Vagina (tissue), 2 donors: ENCODE measurements around the gene CCNY. TPM values are rescaled to one million over a fixed set of nuclear protein-coding genes. Genes with fewer than 3 reads are reported as not detected.

Experiments used
- DNase-seq, 2 donors: peaks; one replicate each; pipeline ENCODE4 v3.0.0-alpha.2; 2017; ENCODE audit errors: extremely low spot score in 2 of 2
- H3K27ac ChIP-seq: fragments of 200-600 bp; sonication (generic); one replicate; pipeline ENCODE4 v1.5.1; 2019
- H3K27me3 ChIP-seq: fragments of 200-600 bp; sonication (generic); one replicate; pipeline ENCODE4 v1.5.1; 2019
- H3K36me3 ChIP-seq, 2 donors: fragments of 200-600 bp; sonication (generic); one replicate each; pipeline ENCODE4 v1.5.1; 2017 to 2019
- H3K4me1 ChIP-seq: fragments of 200-600 bp; sonication (generic); one replicate; pipeline ENCODE4 v1.5.1; 2019
- H3K4me3 ChIP-seq, 2 donors: fragments of 200-600 bp; sonication (generic); 1 replicate in 1 of 2; 2 replicates in 1 of 2; pipeline ENCODE4 v1.5.1; 2016 to 2019
- H3K9me3 ChIP-seq: fragments of 200-600 bp; sonication (generic); one replicate; pipeline ENCODE4 v1.5.1; 2019
- CTCF ChIP-seq, 3 experiments: fragments of 450-650 bp in 2 of 3; fragments of 200-600 bp in 1 of 3; sonication (generic) in 1 of 3; IDR thresholded peaks; one replicate each; pipeline ENCODE4 v1.5.1; 2017 to 2019; ENCODE audit warnings: antibody characterized with exemption in 3 of 3, mild to moderate bottlenecking in 2 of 3, moderate library complexity in 2 of 3
- POLR2A ChIP-seq, 2 donors: fragments of 450-650 bp; IDR thresholded peaks; one replicate each; pipeline ENCODE4 v1.6.1; 2017; ENCODE audit warnings: antibody characterized with exemption in 2 of 2, mild to moderate bottlenecking in 2 of 2, moderate library complexity in 2 of 2
- POLR2AphosphoS5 ChIP-seq, 2 donors: sonication (generic); formaldehyde crosslinking; IDR thresholded peaks; one replicate each; pipeline ENCODE4 v1.9.0; 2017; ENCODE audit warnings: antibody characterized with exemption in 2 of 2, mild to moderate bottlenecking in 2 of 2, low read depth in 1 of 2; ENCODE audit not compliant: insufficient read depth in 1 of 2
- intact Hi-C: fragments of 100-400 bp; cut with DNase I; formaldehyde crosslinking; loops from one replicate; pipeline ENCODE4 v1.15.1; 2023
- total RNA-seq: library from RNA; depleted of rRNA; stranded (reverse); fragments of >200 nt; gene quantifications from one replicate; pipeline ENCODE4 v1.2.3, GENCODE V29; 2016

Gene CCNY
- total RNA-seq, 1 donor from 2014 or later: 28.5 TPM

DNA sequence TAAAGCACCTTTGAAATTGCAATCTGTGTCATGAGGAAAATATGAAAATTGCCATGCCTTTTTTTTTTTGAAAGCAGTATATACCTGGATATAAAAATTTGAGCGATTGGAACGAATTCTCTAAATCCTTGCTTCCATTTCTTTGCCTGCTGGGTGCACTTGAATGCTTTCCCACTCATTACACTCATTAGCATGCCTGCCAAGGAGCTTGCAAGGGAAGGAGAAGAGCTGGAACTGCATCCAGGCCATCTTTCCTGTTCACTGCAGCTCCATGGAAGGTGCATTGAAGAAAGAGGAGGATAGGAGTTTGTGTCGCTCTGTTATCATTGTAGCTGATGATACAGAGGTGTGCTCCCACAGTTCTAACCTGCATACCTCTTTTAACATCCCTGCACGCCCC is 166.4 kb downstream of the CCNY start:
- intact Hi-C loops: no loop called here

DNA sequence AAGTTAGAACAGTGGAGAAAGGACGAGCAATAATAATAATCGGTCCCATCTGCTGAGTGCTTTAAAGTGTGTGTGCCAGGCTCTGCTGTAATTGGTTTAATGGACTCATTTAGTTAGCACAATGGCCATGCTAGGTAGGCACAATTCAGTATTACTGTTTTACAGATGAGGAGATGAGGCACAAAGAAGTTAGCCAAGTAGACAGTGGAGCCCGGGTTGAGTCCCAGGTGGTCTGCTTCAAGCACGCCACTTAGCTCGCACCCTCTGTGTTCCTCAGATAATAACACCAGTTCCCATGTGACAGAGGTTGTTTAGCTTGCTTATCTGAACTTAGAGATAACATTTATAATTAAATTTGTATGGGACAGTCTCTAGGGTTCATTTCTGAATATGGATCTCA is 167.3 kb downstream of the CCNY start:
- no peaks in the 10 kb centered on the region for H3K27me3 ChIP-seq
- H3K4me3 ChIP-seq: no peak overlapping the region
- TF ChIP-seq POLR2AphosphoS5 (IDR thresholded peaks at IDR 0.05; ENCODE audit: insufficient read depth in 1 of 2, low read depth in 1 of 2): no peak
- no peak for TF ChIP-seq POLR2A (IDR thresholded peaks at IDR 0.05)
- no peak for TF ChIP-seq CTCF (IDR thresholded peaks at IDR 0.05)
- no peaks in the 10 kb centered on the region for H3K4me1 ChIP-seq
- intact Hi-C loops: no loop called here
- no peak for DNase-seq
- H3K36me3 ChIP-seq: no peaks in the 10 kb centered on the region
- no peaks in the 10 kb centered on the region for H3K9me3 ChIP-seq
- H3K27ac ChIP-seq: no peak overlapping the region

More for the DNA sequence above, 166.4 kb downstream of the CCNY start:
- H3K27me3 ChIP-seq: no peaks in the 10 kb centered on the region
- TF ChIP-seq CTCF (IDR thresholded peaks at IDR 0.05) (no peak), POLR2A (IDR thresholded peaks at IDR 0.05) (no peak)
- no peaks in the 10 kb centered on the region for H3K36me3 ChIP-seq
- no peaks in the 10 kb centered on the region for H3K9me3 ChIP-seq
- H3K4me3 ChIP-seq: no peak overlapping the region
- H3K27ac ChIP-seq: no peak overlapping the region
- H3K4me1 ChIP-seq: no peaks in the 10 kb centered on the region
- no peak for DNase-seq

DNA sequence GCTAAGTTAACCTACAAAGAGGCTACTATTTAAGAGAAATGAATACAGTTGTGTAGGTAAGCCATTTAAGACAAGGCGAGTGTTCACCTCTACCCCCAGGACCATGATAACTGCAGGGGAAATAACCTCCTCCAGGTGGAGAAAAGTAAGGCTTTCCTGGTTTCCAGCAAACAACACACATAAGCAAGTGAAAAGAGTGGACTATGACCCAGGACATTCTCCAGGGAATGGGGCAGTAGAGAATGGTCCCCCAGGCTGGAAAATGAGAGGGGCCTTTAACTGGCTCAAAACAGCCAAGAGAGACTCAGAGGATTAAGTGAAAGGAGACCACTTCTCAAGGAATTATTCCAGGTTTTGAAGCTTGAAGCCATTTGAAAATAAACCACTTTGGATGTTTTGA is 167.8 kb downstream of the CCNY start:
- TF ChIP-seq POLR2A (IDR thresholded peaks at IDR 0.05) (no peak), CTCF (IDR thresholded peaks at IDR 0.05) (no peak), POLR2AphosphoS5 (IDR thresholded peaks at IDR 0.05; ENCODE audit: insufficient read depth in 1 of 2, low read depth in 1 of 2) (no peak)
- Histone ChIP-seq H3K27me3 (no peaks in the 10 kb centered on the region), H3K4me1 (no peaks in the 10 kb centered on the region), H3K9me3 (no peaks in the 10 kb centered on the region), H3K4me3 (no peak overlapping the region), H3K27ac (no peak overlapping the region), H3K36me3 (no peaks in the 10 kb centered on the region)
- intact Hi-C loops: no loop called here
- DNase-seq: no peak

- intact Hi-C loops: no loop called here
- no peak for DNase-seq
- H3K27me3 ChIP-seq: no peaks in the 10 kb centered on the region
- no peak overlapping the region for H3K4me3 ChIP-seq
- TF ChIP-seq POLR2AphosphoS5 (IDR thresholded peaks at IDR 0.05; ENCODE audit: insufficient read depth in 1 of 2, low read depth in 1 of 2) (no peak), CTCF (IDR thresholded peaks at IDR 0.05) (no peak), POLR2A (IDR thresholded peaks at IDR 0.05) (no peak)
- no peak overlapping the region for H3K27ac ChIP-seq
- H3K9me3 ChIP-seq: no peaks in the 10 kb centered on the region
- H3K4me1 ChIP-seq: no peaks in the 10 kb centered on the region
- no peaks in the 10 kb centered on the region for H3K36me3 ChIP-seq
Measured at GRCh38 chr10:35505241-35505873, 169.0 kb downstream of the CCNY start.

- no peaks in the 10 kb centered on the region for H3K4me1 ChIP-seq
- peaks cover 0 to 6% of the 10 kb centered on the region in 2 donors for H3K36me3 ChIP-seq
- DNase-seq: no peak
- H3K4me3 ChIP-seq: no peak overlapping the region
- no peak for TF ChIP-seq POLR2AphosphoS5 (IDR thresholded peaks at IDR 0.05; ENCODE audit: insufficient read depth in 1 of 2, low read depth in 1 of 2)
- no peak for TF ChIP-seq CTCF (IDR thresholded peaks at IDR 0.05)
- no peak for TF ChIP-seq POLR2A (IDR thresholded peaks at IDR 0.05)
- intact Hi-C loops: no loop called here
- H3K27me3 ChIP-seq: no peaks in the 10 kb centered on the region
- H3K9me3 ChIP-seq: no peaks in the 10 kb centered on the region
- H3K27ac ChIP-seq: no peak overlapping the region
Measured at GRCh38 chr10:35506741-35507140, 170.4 kb downstream of the CCNY start.
